Measurements from ENCODE around the gene ELP1.

GRCh38 chr9:108883085-108883484 lies 50.8 kb downstream of the ELP1 start:
- TF ChIP-seq POLR2A (IDR thresholded peaks at IDR 0.05) (no peak), CTCF (IDR thresholded peaks at IDR 0.05) (no peak), POLR2AphosphoS5 (IDR thresholded peaks at IDR 0.05) (no peak), EP300 (IDR thresholded peaks at IDR 0.05; ENCODE audit: low read depth) (no peak)
